ENCODE results near the gene KLHDC3.

The KLHDC3 gene

DNA sequence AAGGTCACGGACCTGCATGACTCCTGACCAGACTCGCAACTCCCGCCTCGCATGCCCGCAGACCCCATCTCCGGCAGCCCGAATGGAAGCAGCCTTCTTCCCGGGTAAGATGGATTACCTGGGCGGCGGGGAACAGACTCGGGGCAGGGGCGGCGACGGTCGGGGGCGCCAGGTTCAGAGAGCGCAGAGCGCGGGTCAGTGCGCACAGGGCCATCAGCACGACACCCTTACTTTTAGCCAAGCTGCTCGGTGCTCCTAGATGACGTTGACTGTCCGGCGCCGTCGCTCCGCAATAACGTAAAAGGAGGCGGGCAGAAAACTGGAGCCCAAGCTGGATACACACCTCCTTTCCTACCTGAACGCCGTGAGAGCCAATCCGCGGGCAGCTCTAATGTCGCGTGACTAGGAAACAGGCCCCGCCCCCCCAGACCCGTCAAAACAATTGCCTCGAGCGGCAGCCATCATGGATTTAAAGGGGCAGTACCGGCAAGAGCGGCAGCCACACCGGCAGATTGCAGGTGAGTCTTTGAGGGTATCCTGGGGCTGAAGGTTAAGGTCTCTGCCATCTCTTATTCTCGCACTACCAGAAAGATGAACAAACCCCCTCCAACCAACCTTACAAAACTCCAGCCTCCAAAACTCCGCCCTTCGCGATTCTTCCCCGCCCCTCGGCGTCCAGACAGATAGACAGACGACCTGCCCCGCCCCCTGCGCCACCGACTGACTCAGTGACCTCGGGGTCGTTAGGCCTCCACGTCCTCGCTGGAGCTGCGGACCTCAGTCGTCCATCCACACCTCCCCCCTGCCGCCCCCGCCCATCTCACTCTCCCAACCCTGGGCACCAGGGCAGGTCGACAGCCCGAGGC, 45.4 kb downstream of the KLHDC3 start, which contains the start of the genes KLC4 and MRPL2:
TSS of gene KLC4 (plus strand) at position 464 of the 866 bp plus-strand sequence. CDS start 1,705 bp downstream, outside the sequence.
TSS of gene MRPL2 (minus strand) at position 267 of the 866 bp plus-strand sequence. CDS start at position 214, 53 bp downstream.
- DNase-seq (ENCODE audit: low spot score): peak; percentile 96

DNA sequence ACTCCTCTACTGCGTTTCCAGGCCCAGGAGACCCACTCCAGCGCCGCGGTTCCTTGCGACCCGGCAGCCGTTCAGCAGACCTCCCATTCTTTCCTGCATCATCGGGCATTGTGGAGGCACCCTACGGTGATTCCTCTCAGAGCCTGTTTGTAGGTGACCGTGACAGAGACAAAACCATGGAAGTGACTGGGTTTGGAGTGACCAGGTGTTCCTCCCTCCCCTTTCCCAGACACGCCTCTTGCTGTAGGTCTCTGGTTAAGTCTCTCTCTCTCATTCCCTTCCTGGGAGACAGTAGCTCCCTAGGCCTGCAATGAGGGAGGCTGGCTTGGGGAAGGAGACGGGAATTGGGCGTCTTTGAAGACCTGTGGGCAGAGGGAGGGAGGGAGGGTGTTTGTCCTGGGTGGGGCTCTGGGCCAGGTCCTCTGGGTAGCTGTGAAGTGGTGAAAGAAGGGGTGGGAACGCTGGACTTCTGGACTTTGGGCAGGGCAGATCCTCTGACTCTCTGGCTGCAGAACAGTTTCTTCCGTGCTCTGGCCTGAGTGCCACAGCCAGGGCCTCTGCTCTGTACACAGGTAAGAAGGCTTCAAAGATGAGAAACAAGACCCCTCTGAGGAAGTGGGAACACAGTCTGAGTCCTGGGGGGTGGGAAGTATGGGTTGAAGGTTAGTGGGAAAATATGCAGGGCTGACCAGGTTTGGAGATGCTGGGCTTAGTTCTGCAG, 46.1 kb downstream of the KLHDC3 start:
- DNase-seq (ENCODE audit: low spot score): no peak

DNA sequence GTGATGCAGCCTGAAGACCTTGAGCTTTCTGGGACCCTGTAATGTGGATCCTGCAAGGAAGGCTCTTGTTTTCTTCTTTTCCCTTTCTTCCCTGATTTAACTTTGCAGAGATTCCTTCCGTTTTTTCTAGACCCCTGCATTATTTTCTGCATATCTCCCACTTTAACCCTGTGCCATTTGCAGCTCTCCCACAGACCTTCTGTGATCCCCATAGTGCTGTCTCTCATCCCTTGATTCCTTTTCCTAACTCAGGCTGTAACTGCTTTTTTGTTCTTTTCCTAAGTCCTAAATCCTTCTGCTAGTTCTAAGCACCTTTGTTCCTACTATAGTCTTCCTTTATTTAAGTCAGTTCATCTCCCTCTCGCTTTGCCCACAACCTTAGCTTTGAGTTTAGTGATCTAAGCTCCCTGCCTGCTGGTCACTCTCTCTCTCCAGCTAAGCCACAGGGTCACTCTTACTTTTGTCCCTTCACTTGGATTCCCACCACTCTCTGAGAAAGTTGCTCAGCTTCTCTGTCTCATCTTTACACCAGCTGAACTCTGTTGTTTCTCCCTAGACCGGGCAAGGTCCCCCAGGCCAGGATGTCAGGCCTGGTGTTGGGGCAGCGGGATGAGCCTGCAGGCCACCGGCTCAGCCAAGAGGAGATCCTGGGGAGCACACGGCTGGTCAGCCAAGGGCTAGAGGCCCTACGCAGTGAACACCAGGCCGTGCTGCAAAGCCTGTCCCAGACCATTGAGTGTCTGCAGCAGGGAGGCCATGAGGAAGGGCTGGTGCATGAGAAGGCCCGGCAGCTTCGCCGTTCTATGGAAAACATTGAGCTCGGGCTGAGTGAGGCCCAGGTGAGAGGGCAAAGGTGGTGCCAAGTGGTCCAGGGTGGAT, 46.9 kb downstream of the KLHDC3 start:
- DNase-seq (ENCODE audit: low spot score): no peak

DNA sequence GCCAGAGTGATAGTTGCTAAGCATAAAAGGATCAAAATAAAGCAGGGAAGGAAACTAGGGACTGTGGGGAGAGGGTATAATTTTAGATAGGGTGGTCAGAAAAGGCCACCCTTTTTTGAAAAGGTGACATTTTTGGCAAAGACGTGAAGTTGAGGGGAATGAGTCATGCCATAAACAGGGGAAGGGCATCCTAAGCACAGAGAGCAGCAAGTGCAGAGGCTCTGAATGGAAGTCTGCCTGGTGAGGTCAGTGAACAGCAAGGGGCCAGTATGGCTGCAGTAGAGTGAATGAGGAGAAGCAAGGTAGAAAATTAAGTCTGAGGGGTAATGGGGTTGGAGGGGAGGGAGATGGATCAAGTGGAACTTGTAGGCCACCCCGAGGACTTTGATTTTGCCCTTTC, 47.8 kb downstream of the KLHDC3 start:
- DNase-seq (ENCODE audit: low spot score): no peak

DNA sequence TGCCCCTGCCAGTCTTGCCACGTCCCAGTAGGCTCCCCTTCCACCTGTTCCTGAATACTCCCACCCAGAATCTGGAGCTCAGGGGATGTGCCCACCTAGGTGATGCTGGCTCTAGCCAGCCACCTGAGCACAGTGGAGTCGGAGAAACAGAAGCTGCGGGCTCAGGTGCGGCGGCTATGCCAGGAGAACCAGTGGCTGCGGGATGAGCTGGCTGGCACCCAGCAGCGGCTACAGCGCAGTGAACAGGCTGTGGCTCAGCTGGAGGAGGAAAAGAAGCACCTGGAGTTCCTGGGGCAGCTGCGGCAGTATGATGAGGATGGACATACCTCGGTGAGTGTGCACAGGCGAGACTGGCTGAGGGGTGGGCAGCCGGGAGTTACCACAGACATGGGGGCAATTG, 48.8 kb downstream of the KLHDC3 start:
- no peak for DNase-seq (ENCODE audit: low spot score)

DNA sequence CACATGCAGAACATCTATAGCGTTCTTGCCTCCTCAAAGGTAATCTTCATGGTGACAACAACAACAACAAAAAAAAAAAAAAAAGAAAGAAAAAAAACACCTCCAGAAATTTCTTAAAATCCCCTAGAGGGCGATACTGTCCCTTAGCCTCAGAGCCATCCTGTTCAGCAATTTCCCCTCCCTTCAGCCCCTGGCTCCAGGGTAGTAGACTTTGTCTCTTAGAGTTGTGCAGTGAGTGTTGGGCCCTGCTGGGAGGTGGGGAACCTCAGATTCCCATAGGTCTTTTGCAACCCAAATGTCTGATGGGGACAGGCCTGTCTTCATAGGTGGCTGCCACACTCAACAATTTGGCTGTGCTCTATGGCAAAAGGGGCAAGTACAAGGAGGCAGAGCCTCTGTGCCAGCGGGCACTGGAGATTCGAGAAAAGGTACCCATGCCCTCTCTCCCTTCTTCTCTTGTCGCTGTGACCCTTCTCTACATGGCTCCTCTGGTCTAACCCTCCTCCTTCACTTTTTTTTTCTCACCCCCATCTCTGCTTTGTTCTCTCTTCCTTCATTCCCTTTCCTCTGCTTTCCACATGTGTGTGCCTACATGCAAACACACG, 56.1 kb downstream of the KLHDC3 start:
- DNase-seq (ENCODE audit: low spot score): peak; percentile 38
